Measurements from ENCODE around the gene MIF4GD. TPM values are rescaled to one million over a fixed set of nuclear protein-coding genes. Genes with fewer than 3 reads are reported as not detected.
"Not testable (repeated sequence)": the region's sequence is repeated elsewhere in the genome, so short reads cannot be mapped to it uniquely, and the experiment has no call there.

MIF4GD gene
- total RNA-seq, 1 experiment from 2014 or later: 21.6 TPM

- no peak for DNase-seq (ENCODE audit: low spot score)
These were observed 14.1 kb upstream of the MIF4GD start for GRCh38 chr17:75285123-75285522.

GRCh38 chr17:75280189-75280588, 9.2 kb upstream of the MIF4GD start:
- ATAC-seq; DNase-seq (ENCODE audit: low spot score); H3K27me3 Mint-ChIP-seq (ENCODE audit: low read depth); H3K4me1 Mint-ChIP-seq; H3K9me3 Mint-ChIP-seq; POLR2A ChIA-PET; H3K27ac Mint-ChIP-seq; H3K4me3 Mint-ChIP-seq: not testable (repeated sequence)
- CTCF ChIA-PET: interaction anchor here (3.3 kb wide), 1 partner anchor 10 kb away, joined by 21 read pairs; the partner anchor contains the start of gene MIF4GD
- peaks cover 21% of the 10 kb centered on the region for H3K36me3 Mint-ChIP-seq

More at GRCh38 chr17:75285123-75285522, 14.1 kb upstream of the MIF4GD start:
- 0 out of 2 replicates have a peak, but pooled peaks cover 3% of the 10 kb centered on the region for H3K9me3 Mint-ChIP-seq
- POLR2A ChIA-PET: interaction anchor here (0.6 kb wide), 1 partner anchor 905 kb away, joined by 3 read pairs; no protein-coding TSS in a partner anchor
- no peak for ATAC-seq
- TF ChIP-seq AFF4 (CRISPR knock-in tag; IDR thresholded peaks at IDR 0.05; ENCODE audit: borderline replicate concordance) (no peak), ZNF317 (CRISPR knock-in tag; IDR thresholded peaks at IDR 0.05; ENCODE audit: borderline replicate concordance, low read depth) (no peak), ATF3 (CRISPR knock-in tag; conservative IDR thresholded peaks at IDR 0.05) (no peak), ATF1 (CRISPR knock-in tag; IDR thresholded peaks at IDR 0.05) (no peak), ZNF416 (CRISPR knock-in tag; IDR thresholded peaks at IDR 0.05) (no peak), PREB (CRISPR knock-in tag; IDR thresholded peaks at IDR 0.05; ENCODE audit: borderline replicate concordance) (no peak), ZNF121 (CRISPR knock-in tag; IDR thresholded peaks at IDR 0.05) (peak; percentile 56; the same call in 1 of the 2 replicates), ZSCAN18 (CRISPR knock-in tag; IDR thresholded peaks at IDR 0.05) (no peak)
- TF ChIP-seq, protein P1, sequence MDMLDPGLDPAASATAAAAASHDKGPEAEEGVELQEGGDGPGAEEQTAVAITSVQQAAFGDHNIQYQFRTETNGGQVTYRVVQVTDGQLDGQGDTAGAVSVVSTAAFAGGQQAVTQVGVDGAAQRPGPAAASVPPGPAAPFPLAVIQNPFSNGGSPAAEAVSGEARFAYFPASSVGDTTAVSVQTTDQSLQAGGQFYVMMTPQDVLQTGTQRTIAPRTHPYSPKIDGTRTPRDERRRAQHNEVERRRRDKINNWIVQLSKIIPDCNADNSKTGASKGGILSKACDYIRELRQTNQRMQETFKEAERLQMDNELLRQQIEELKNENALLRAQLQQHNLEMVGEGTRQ (CRISPR knock-in tag; IDR thresholded peaks at IDR 0.05): no peak
- peaks cover 25% of the 10 kb centered on the region for H3K36me3 Mint-ChIP-seq
- no peaks in the 10 kb centered on the region; the same call in 1 of the 2 replicates for H3K27me3 Mint-ChIP-seq (ENCODE audit: low read depth)
- H3K27ac Mint-ChIP-seq: no peak overlapping the region
- CTCF ChIA-PET: interaction anchor here (1.1 to 1.9 kb wide), 5 partner anchors 12 to 381 kb away, joined by 3 to 14 read pairs (median 5); partner anchors contain the start of genes MIF4GD and RECQL5
- peaks cover 8% of the 10 kb centered on the region for H3K4me1 Mint-ChIP-seq
- H3K4me3 Mint-ChIP-seq: no peak overlapping the region

DNA sequence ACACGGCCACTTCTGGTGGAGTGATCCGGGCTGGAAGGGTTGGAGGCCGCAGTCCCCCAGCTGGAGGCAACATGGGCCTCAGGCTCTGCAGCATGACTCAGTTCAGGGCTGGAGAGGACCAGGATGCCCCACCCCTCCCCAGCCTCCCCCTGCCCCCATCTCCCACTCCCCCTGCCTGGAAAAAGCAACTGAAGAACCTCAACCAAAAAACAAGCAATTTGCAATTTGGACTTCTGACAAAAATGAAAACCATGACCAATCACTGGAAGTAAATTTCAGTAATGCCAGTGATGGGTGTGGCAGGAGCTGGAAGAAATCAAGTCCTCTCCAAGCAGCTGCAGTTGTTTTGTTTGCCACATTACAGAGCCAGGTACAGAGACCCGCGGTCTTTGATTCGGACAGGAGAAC, 6.6 kb upstream of the MIF4GD start:
- DNase-seq (ENCODE audit: low spot score) (no peak), ATAC-seq (no peak)
- H3K36me3 Mint-ChIP-seq: peaks cover 27% of the 10 kb centered on the region
- CTCF ChIA-PET: interaction anchor here (0.7 to 2.2 kb wide), 5 partner anchors 11 to 316 kb away, joined by 3 to 10 read pairs (median 5); partner anchors contain the start of gene SLC25A19
- no peak overlapping the region for H3K4me3 Mint-ChIP-seq
- TF ChIP-seq ELF4 (CRISPR knock-in tag; IDR thresholded peaks at IDR 0.05; ENCODE audit: low read depth) (no peak), CREB1 (CRISPR knock-in tag; IDR thresholded peaks at IDR 0.05) (no peak), ATF2 (CRISPR knock-in tag; IDR thresholded peaks at IDR 0.05; ENCODE audit: borderline replicate concordance, low read depth) (no peak), ZNF121 (CRISPR knock-in tag; IDR thresholded peaks at IDR 0.05) (no peak)
- TF ChIP-seq, protein P2, sequence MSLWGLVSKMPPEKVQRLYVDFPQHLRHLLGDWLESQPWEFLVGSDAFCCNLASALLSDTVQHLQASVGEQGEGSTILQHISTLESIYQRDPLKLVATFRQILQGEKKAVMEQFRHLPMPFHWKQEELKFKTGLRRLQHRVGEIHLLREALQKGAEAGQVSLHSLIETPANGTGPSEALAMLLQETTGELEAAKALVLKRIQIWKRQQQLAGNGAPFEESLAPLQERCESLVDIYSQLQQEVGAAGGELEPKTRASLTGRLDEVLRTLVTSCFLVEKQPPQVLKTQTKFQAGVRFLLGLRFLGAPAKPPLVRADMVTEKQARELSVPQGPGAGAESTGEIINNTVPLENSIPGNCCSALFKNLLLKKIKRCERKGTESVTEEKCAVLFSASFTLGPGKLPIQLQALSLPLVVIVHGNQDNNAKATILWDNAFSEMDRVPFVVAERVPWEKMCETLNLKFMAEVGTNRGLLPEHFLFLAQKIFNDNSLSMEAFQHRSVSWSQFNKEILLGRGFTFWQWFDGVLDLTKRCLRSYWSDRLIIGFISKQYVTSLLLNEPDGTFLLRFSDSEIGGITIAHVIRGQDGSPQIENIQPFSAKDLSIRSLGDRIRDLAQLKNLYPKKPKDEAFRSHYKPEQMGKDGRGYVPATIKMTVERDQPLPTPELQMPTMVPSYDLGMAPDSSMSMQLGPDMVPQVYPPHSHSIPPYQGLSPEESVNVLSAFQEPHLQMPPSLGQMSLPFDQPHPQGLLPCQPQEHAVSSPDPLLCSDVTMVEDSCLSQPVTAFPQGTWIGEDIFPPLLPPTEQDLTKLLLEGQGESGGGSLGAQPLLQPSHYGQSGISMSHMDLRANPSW (CRISPR knock-in tag; conservative IDR thresholded peaks at IDR 0.05; ENCODE audit: low read depth): no peak
- TF ChIP-seq, protein P1 (CRISPR knock-in tag; IDR thresholded peaks at IDR 0.05): no peak
- POLR2A ChIA-PET: no interaction called here
- no peaks in the 10 kb centered on the region for H3K4me1 Mint-ChIP-seq
- H3K27me3 Mint-ChIP-seq (ENCODE audit: low read depth): no peaks in the 10 kb centered on the region
- H3K27ac Mint-ChIP-seq: no peak overlapping the region
- H3K9me3 Mint-ChIP-seq: no peaks in the 10 kb centered on the region
